ENCODE measurements around the gene USP12.

- TF ChIP-seq, protein P1, sequence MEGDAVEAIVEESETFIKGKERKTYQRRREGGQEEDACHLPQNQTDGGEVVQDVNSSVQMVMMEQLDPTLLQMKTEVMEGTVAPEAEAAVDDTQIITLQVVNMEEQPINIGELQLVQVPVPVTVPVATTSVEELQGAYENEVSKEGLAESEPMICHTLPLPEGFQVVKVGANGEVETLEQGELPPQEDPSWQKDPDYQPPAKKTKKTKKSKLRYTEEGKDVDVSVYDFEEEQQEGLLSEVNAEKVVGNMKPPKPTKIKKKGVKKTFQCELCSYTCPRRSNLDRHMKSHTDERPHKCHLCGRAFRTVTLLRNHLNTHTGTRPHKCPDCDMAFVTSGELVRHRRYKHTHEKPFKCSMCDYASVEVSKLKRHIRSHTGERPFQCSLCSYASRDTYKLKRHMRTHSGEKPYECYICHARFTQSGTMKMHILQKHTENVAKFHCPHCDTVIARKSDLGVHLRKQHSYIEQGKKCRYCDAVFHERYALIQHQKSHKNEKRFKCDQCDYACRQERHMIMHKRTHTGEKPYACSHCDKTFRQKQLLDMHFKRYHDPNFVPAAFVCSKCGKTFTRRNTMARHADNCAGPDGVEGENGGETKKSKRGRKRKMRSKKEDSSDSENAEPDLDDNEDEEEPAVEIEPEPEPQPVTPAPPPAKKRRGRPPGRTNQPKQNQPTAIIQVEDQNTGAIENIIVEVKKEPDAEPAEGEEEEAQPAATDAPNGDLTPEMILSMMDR (IDR thresholded peaks at IDR 0.05): no peak
- no peak for TF ChIP-seq POLR2A (IDR thresholded peaks at IDR 0.05)
Observed at GRCh38 chr13:27054760-27055159, 116.9 kb downstream of the USP12 start.
